Measurements from ENCODE around the gene TNF.

The TNF gene

DNA sequence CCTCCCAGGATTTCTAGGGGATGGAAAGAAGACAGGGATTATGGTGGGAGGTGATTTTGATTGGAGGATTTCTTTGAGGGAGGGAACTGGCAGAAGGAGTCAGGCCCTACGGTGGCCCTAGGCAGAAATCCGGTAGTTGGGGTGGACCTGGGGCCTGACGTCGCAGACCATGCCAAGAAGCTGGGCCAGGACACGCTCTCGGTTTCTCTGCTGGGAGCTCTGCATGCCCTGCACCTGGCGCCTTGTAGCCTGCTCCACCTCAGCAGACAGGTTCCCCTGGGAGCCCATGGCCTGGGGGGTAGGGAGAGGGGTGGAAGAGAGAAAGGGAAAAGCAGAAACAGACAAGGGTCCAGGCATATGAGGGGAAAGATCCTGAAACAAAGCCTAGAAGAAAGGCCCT, 30.1 kb upstream of the TNF start:
- peak; percentile 37 for DNase-seq

- peak; percentile 98 for DNase-seq
These were observed 28.9 kb upstream of the TNF start, which contains the start of gene ATP6V1G2 for GRCh38 chr6:31546339-31546957. ATP6V1G2 (minus strand) TSS chr6:31546608; CDS start chr6:31546559, 49 bp downstream.

DNA sequence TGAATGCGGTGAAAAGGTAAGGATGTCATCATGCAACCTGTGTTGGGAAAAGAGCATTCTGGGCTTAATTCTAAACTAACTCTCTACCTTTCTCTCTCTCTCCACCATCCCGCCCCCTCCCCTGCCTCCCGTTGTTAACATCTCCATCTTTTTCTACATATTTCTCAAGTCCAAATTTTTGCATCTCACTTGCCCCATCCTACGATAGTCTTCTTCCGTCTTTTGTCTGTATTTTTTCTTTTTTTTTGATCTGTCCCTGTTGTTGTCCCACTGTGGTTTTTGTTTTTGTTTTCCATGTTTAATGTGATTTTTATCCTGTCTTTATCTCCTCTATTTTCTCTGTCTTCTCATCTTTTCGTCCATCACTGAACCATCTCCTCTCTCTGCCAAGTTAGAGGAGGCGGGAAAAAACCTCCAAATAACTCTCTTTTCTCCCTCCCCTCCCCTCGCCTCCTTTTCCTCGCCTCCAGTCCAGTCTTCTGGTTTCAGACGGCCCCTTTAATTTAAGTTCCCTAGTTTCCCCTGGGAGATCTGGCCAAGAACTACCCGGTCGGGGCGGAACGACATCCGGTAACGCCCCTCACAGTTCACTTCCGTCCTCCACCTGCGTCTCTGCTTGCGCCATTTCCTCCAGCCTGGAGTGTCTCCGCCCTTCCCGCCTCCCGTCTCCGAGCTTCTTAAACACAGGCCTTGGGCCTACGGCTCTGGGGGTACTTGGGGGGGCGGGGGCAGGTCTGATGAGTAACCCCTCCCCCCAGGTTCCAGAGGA, 28.2 kb upstream of the TNF start, which contains the start of gene NFKBIL1:
TSS of gene NFKBIL1 (plus strand) at position 651 of the 769 bp plus-strand sequence. CDS start at position 738, 87 bp downstream.
- peak; percentile 99 for DNase-seq

DNA sequence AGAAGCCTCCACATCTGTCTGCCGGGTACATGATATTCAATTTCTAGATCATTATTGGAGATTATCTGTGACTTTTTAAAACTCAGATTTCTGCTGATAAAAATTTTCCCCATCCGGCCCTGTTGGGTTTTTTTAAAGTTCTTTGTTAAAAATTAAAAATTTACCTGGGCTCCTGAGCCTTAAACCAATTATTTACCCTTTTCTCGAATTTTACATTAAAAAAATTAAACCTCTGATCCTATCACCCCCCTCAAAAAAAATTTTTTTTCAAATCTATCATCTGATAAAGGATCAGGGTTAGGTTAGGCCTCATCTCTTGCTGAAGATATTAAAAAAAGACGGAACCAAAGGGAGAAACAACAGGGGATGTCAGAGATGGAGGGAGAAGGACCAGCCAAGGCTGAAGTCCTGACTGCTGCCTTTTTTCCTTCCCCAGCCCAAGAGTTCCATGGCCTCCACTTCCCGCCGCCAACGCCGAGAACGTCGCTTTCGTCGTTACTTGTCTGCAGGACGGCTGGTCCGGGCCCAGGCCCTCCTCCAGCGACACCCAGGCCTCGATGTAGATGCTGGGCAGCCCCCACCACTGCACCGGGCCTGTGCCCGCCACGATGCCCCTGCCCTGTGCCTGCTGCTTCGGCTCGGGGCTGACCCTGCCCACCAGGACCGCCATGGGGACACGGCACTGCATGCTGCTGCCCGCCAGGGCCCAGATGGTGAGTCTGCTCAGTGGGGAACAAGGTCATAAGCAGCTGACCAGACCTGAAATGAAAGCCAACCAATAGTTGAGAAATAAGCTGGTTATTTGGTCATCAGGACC, 27.4 kb upstream of the TNF start:
- no peak for DNase-seq

- no peak for DNase-seq
These were observed 26.9 kb upstream of the TNF start for GRCh38 chr6:31548544-31548873.

GRCh38 chr6:31551371-31551770, 24.0 kb upstream of the TNF start:
- peak; percentile 64 for DNase-seq

DNA sequence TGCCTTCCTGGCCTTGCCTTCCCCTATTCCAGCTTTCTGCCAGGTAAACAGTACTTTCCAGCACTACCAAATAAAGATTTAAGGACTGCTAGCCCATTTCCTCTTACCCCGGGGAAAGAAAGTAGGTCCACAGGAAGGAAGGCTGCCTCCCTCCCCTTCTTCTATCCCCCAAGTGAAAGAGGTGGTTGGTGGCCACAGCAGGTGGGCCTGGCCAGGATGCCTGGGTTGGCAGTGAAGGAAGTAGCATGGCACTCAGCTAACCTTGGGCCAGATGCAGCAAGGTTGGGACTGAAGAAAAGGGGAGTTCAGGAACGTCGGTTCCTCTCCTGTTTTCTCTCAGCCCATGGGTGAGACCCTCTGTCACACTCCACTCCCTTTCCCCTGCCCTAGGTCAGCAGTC, 19.1 kb upstream of the TNF start:
- DNase-seq, result no peak

GRCh38 chr6:31557443-31558317, 17.7 kb upstream of the TNF start:
- DNase-seq, result no peak

DNA sequence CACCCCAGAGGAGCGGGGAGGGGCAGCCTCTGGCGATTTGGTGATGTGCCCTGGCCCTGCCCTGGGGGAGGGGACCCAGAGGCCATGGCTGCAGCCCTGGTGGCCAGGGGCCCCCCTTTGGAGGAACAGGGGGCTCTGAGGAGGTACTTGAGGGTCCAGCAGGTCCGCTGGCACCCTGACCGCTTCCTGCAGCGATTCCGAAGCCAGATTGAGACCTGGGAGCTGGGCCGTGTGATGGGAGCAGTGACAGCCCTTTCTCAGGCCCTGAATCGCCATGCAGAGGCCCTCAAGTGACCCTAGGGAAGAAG, 17.1 kb upstream of the TNF start:
- DNase-seq, result no peak

DNA sequence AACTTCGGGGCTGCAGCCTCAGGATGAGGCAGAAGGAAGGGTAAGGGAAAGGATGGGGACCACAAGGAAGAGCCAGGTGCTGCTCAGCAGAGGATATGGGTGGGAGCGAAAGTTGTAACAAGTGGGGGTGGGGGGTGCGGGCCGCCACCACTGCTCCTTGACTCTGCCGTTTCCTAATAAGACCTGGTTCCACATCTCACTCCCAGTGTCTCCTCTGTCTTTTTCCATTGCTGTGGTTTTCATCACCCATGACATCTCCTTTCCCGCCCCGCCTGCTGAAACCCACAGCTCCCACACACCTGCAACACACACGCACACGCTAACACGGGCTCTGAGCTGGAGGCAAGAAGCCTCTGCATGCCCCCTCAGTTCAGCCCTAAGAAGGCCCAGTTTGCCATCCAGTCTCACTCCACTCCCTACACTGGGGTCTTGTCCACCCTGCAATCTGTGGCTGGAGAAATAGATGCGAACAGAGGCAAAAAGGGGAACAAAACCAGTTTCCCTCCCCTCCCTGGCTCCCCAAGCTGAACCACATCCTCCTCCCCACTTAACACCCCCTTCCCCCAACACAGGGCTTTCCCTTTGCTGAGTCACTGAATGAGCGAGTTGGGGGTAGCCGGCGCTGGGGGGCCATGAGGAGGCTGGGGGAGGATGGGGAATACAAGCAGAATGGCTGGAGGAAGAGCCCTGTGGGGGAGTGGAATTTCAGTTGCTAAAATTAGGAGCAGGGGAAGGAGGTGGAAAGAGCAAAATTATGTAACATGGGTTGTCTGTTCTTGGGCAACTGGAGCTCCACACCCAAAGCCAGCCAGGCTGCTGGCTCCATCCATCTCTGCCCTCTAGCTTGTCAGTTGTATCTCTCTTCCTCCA, 16.5 kb upstream of the TNF start:
- no peak for DNase-seq

GRCh38 chr6:31559606-31559957, 15.8 kb upstream of the TNF start:
- no peak for DNase-seq

DNA sequence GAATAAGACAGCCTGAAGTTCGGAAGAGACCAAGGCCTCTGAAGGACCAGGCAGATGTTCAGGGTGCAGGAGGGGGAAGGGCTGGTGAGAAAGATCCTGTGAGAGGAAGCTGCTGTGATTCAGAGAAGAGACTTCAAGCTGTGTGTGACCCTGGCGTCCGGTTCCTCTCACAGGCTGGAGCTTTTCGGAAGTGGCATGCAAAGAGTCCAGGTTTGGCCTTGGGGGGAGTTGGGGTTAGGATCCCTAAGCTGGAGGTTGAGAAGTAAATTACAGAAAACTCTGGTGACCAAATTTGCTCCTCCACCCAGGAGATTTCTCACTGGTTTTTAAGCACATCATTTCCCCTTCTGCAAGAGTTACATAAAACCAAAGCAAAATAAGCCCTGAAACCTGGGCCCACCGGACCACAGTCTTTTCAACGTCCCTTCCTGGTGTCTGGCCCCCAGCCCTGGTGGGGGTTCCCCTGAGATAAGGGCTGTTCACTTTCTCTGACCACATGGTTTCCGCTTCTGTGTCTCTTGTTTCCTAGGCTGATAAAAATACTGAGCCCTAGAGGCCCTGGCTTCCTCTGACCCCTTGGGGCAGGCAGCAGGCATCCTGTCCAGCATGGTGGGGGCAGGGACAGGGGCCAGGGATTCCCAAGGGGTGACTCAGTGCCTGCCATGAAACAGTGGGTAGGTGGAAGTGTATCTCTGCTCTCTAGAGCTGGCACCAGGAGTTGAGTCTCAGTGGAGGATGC, 15.2 kb upstream of the TNF start:
- no peak for DNase-seq

GRCh38 chr6:31560697-31561058, 14.7 kb upstream of the TNF start:
- DNase-seq, result no peak

DNA sequence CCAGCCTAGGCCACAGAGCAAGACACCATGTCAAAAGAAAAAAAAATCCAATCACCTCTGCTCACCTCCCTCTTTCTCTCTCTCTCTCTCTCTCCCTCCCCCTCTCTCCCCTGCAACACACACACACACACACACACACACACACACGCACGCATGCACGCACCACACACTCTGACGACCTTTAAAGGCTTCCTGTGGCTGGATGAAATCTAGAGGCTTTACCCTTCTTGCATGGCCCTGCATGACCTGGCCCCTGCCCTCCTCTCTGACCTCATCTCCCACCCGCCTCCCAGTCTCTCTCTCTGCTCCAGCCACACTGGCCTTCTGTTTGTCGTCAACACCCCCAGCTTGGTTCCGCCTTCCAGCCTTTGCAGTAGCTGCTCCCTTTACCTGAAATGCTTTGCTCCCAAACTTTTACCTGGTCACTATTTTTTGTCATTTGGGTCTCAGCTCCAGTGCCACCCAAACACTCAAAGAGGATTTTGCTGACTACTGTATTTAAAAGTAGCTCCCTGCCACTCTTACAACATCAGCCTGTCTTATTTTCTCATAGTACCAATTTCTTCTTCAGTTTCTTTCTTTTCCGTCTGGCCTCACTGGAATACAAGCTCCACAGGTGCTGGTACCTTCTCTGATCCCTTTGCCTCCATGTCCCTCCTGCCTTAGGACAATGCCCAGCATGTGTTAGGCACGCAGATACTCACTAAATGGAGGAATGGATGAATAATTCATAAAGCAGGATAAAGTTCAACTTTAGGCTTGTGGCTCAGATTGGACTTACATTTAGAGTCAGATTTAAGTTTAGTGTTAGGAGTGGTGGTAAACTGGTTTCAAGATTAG, 7.6 kb upstream of the TNF start:
- DNase-seq, result no peak

DNA sequence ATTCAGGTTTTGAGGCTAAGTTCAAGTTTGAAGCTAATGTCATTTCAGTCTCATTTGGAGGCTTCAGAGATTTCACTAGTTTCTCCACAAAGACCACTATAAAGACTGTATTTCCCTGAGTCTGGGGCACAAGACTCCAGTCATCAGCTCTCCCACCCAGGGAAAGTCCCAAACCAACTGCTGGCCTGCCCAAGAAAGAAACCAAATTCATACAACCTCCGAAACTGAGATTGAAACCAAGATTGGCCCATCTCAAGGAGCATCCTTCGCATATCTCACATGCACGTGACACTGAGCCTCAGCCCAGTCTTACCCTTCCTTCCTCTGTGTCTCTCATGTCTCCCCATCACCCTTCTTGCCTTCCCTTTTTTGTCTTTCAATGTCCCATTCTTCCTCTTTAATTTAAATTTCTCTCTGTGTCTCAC, 6.8 kb upstream of the TNF start:
- no peak for DNase-seq

DNA sequence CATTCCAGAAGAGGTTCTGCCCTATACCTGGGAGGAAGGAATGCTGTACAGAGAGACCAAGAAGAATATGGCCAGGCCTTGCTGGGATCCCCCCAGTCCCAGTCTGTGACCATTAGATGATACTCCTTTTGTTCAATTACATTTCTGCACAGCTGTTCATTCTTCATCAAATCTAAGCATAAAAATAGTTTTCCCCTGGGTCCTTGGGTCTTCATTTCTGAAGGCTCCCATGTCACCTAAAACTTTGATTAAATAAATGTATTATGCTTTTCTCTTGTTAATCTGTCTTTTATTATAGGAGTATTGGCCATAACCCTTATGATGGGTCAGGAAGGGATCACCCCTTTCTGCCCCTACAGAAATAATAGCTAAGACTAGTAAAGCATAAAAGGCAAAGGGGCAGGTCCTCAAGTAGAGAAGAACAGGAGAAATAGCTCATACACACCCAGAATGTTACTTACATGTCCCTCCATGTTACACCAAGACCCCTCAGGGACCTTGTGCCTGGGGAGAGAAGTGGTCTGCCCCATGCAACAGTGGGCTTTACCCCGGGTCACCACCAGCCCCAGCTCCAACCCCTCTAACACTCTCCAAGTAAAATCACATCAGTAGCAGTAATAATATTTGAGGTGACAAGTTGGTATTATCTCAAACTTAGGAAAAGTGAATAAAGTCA, 5.4 kb upstream of the TNF start:
- no peak for DNase-seq

GRCh38 chr6:31572041-31572911, 3.1 kb upstream of the TNF start, which contains the start of gene LTA:
LTA (plus strand) TSS chr6:31572289; CDS start chr6:31572743, 454 bp downstream.
- DNase-seq, result no peak

GRCh38 chr6:31573239-31574105, 1.9 kb upstream of the TNF start:
- no peak for DNase-seq

All from NCI-H69 (cell line).